ENCODE measurements around the gene NANOS3.

The NANOS3 gene

DNA sequence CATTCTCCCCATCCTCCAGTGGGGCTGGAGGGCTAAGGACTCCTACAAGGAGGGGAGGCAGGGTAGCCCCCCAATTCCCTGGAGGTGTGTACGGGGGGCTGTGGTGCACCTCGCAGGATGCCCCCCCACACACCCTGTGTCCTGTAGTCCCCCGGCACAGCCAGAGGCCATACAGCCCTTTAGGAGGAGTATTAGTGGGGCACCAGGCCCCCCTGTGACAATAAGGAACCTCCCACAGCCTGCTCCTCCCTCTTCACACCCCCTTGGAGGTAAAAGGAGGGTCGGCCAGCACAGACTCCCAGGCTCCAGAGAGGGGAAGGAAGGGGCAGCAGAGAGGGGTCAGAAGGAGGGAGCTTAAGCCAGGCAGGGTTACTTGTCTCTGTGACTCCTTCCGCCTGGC lies at the start of gene NANOS3:
Gene NANOS3, plus strand, starts transcription at position 301 of the 400 bp plus-strand sequence. CDS start 115 bp downstream, outside the sequence.
- ATAC-seq: no peak
- no peak within 1 kb of the TSS for H3K27ac Mint-ChIP-seq
- H3K36me3 Mint-ChIP-seq: peaks cover 8% of the 10 kb centered on the region
- H3K4me1 Mint-ChIP-seq: peaks cover 16% of the 10 kb centered on the region
- H3K4me3 Mint-ChIP-seq: no peak within 1 kb of the TSS
- no peaks in the 10 kb centered on the region for H3K9me3 Mint-ChIP-seq
- DNase-seq (ENCODE audit: low spot score in 2 of 2): no peak

DNA sequence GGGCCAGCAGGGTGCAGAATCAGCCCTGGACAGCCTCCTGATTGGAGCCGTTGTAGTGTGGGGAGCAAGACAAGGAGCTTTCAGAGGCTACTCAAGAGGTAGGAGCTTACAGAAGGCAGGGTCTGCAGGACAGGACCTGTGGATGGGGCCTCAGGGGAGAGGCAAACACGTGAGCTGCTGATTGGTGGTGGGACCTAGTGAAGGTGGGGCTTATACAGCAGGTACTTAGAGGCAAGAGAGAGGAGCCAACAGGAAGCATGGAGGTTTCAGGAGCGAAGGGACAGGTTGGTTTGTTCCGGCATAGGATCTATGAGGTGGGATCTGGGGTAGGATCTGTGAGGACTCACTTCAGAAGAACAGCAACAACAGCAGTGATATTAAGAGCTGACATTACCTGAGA lies 49.3 kb upstream of the NANOS3 start:
- no peak overlapping the region for H3K4me3 Mint-ChIP-seq
- no peaks in the 10 kb centered on the region for H3K9me3 Mint-ChIP-seq
- H3K4me1 Mint-ChIP-seq: peaks cover 20% of the 10 kb centered on the region
- no peak for DNase-seq (ENCODE audit: low spot score in 2 of 2)
- H3K27ac Mint-ChIP-seq: no peak overlapping the region
- ATAC-seq: no peak
- peaks cover 71% of the 10 kb centered on the region for H3K36me3 Mint-ChIP-seq

DNA sequence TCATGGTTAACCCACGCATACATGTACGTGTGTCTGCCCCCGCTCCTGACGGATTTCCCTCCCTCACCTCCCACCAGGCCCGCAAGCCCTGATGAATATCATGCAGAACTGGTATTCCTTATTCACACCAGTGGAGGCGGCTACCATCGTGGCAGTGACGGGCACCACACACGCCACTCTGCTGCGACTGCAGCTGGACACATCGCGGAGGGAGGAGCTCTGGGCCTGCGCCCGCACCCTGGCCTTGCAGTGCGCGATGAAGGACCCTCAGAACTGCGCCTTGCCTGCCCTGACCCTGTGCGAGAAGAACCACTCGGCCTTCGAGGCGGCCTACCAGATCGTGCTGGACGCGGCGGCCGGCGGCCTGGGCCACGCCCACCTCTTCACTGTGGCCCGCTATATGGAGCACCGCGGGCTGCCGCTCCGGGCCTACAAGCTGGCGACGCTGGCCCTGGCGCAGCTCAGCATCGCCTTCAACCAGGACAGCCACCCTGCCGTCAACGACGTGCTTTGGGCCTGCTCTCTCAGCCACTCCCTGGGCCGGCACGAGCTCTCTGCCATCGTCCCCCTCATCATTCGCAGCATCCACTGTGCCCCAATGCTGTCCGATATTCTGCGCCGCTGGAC lies 46.7 kb upstream of the NANOS3 start:
- DNase-seq (ENCODE audit: low spot score in 2 of 2) (no peak), ATAC-seq (no peak)
- H3K36me3 Mint-ChIP-seq: peaks cover 88% of the 10 kb centered on the region
- no peaks in the 10 kb centered on the region for H3K9me3 Mint-ChIP-seq
- no peak overlapping the region for H3K27ac Mint-ChIP-seq
- H3K4me1 Mint-ChIP-seq: peaks cover 34% of the 10 kb centered on the region
- no peak overlapping the region for H3K4me3 Mint-ChIP-seq

DNA sequence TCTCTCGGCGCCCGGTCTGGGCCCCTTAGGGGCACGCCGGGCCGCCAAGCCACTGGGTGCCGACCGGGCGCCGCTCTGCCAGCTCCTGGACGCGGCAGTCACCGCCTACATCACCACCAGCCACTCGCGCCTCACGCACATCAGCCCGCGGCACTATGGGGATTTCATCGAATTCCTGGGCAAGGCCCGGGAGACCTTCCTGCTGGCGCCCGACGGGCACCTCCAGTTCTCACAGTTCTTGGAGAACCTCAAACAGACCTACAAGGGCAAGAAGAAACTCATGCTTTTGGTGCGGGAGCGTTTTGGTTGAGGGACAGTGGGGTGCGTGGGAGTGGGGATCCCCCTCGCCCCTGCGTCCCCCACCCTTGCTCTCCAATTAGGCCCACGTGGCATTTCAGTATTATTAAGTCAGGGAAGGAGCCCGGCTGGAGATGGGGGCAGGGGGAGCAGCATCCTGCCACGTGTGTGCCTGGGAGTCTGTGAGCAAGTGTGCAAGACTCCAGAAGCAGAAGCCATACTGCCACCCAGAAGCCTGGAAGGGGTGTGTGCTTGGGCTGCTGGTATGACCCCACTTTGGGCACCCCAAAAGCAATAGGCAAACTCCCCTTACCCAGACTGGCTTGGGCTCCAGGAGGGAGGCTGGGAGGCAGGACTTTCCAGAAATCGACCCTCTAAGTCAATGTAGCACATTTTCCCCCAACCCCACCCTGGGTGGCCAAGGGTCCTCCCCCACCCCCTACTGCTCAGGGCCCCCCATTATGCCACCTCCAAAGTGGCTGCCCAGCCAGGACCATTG lies 46.0 kb upstream of the NANOS3 start:
- H3K4me3 Mint-ChIP-seq: no peak overlapping the region
- no peak overlapping the region for H3K27ac Mint-ChIP-seq
- ATAC-seq: no peak
- peaks cover 89% of the 10 kb centered on the region for H3K36me3 Mint-ChIP-seq
- H3K4me1 Mint-ChIP-seq: peaks cover 32% of the 10 kb centered on the region
- DNase-seq (ENCODE audit: low spot score in 2 of 2): no peak
- H3K9me3 Mint-ChIP-seq: no peaks in the 10 kb centered on the region

DNA sequence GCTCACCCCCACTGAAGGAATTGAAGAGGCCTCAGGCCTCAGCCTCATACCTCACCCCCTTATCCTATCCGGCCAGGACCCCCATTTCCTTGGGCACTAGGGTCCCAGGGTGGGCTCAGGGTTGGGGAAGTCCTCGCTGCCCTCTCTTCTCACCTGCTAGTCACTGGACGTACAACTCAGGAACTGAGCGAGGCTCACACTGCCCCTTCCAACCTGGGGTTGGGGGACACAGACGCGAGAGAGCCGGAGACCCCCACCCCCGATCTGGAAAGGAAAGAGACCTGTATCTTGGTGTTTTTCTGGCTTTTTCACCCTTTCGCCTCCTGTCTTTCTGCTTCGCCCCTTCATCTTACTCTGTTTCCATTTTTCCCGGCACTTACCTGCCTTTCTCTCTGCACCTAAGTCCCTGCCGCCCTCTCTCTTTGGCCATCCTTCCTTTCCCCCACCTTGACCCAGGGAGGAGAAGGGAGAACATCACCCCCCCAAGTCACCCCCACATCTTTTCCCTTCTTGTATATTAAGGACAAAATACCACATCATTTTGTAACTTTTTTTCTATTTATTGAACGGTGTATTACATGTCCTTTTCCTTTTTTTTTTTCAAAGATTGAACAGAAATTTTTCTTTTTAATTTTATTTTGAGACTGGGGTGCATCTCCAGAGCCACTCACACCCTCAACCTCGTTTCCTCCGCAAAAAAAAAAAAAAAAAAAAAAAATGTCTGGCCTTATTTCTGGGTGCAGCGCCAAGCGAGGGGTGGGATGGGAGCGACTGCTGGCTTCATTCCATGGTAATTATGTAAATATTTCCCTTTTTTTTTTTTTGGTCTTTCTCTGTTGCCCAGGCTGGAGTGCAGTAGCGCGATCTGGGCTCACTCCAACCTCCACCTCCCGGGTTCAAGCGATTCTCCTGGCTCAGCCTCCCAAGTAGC lies 45.1 kb upstream of the NANOS3 start:
- DNase-seq (ENCODE audit: low spot score in 2 of 2): no peak
- no peak overlapping the region for H3K4me3 Mint-ChIP-seq
- no peaks in the 10 kb centered on the region for H3K9me3 Mint-ChIP-seq
- peak overlapping the region; percentile 38 for H3K27ac Mint-ChIP-seq
- ATAC-seq: no peak
- H3K36me3 Mint-ChIP-seq: peaks cover 90% of the 10 kb centered on the region
- H3K4me1 Mint-ChIP-seq: peaks cover 32% of the 10 kb centered on the region

DNA sequence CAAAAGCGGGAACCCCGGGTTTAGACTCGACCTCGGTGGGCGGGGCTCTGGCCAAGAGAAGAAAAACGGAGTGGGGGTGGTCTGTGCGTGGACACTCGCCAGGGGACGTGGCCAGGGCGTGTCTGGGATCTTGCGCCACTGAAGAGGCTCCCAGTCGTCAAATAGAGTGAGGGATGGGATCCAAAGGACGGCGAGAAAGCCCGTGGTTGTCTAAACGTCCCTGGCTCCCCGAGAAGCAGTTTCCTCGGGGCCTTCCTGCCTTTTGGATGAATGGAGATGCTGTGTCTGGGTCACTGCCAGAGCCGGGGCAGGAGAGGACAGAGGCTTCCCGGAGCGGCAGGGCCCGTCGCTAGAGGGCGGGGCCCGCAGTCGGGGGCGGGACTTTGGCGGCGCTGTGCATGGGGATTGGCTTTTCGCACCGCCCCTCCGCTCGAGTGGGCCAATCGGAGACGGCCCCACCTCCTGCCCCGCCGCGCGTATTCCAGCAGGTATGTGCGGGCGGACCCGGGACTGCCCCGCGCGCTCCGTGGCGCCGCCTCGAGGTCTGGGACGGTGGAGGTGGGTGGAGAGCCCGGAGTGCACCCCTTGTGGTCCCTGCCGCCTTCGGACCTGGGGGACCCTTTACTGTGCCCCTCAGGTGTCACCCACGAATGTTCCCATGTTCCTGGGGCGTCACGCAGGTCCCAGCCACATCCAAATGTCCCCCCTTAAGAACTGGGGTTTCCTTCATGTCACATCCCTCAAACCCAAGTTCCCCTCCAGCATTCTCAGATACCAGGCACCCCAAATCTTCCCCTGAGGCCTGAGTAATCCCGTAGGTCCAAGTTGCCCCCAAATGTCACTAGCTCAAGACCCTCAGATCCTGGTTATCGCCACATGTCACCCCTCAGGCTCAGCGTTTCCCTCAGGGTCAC lies 43.3 kb upstream of the NANOS3 start:
- peak; percentile 85 to 93 for DNase-seq (ENCODE audit: low spot score in 2 of 2)
- Mint-ChIP-seq H3K36me3 (peaks cover 99% of the 10 kb centered on the region), H3K9me3 (no peaks in the 10 kb centered on the region), H3K27ac (peak overlapping the region; percentile 100), H3K4me3 (peak overlapping the region; percentile 96), H3K4me1 (peaks cover 45% of the 10 kb centered on the region)
- ATAC-seq: peak; percentile 87

DNA sequence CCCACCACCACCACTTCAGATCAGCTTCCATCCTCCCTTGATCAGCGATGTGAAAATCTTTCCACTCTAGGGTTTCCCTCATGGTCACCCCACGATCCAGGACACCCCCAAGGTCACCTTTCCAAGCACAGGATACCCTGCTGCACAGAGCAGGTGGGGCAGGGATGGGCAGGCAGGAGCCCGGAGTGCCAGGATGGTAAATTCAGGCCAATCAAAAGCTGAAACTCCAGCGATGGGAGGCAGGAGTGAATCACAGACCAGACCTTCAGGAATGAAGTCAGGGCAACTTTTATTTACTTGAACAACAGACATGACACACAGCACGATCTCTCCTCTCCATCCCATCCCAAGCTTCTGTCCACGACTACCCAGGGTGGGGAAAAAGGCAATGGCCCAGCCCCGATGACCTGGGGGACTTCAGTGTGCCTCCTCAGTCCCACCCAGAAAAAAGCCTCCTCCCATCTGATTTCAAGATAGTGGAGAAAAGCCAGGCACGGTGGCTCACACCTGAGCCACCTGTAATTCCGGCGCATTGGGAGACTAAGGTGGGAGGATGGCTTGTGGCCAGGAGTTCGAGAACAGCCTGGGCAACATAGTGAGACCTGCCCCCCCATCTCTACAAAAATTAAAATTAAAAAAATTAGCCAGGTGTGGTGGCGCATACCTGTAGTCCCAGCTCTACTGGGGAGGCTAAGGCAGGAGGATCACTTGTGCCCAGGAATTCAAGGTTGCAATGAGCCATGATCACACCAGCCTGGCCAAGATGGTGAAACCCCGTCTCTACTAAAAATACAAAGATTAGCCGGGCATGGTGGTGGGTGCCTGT lies 42.5 kb upstream of the NANOS3 start:
- Mint-ChIP-seq H3K27ac (peak overlapping the region; percentile 100), H3K4me3 (peak overlapping the region; percentile 96), H3K9me3 (no peaks in the 10 kb centered on the region), H3K4me1 (peaks cover 51% of the 10 kb centered on the region), H3K36me3 (peaks cover 99% of the 10 kb centered on the region)
- DNase-seq (ENCODE audit: low spot score in 2 of 2) (no peak), ATAC-seq (no peak)

DNA sequence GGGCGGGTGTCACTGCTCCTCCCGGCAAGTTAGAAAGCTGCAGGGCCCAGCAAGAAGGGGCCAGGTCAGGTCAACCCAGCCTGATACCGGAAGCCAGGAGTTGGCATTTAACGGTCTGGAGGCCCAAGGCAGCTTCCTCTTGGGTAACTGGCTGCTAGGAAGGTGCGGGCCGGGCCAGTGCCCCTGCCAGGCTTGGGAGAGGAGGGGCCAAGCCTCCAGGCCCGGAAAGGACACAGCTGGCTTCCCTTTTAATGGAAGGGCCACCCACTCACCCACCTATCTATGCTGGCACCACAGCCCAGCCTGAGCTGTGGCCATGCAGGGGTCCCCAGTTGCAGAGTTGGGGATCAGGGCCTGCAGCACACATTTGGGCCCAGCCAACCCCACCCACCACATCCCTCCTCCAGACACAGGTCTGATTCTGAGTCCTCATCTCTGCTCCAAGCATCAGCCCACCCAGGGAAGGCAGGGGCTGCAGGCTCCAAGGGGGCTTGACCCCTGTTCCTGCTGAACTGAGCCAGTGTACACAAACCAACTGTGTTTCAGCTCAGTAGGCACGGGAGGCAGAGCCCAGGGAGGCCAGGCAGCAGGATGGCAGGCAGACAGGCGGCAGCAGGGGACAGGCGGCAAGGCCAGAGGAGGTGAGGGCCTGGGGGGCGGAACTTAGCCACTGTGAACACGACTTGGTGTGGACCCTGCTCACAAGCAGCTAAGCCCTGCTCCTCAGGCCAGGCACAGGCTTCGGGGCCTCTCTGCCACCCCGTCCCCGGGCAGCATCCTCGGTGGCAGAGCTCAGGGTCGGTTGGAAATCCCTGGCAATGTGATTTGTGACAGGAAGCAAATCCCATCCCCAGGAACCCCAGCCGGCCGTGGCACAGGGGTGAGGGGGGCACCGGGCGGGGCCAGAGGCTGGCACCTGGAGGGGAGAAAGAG lies 40.9 kb upstream of the NANOS3 start:
- H3K4me1 Mint-ChIP-seq: peaks cover 59% of the 10 kb centered on the region
- H3K36me3 Mint-ChIP-seq: peaks cover 100% of the 10 kb centered on the region
- ATAC-seq: no peak
- H3K9me3 Mint-ChIP-seq: no peaks in the 10 kb centered on the region
- peak overlapping the region; percentile 96 for H3K4me3 Mint-ChIP-seq
- peak overlapping the region; percentile 100 for H3K27ac Mint-ChIP-seq
- peak in 1 of 2 donors; percentile 58 for DNase-seq (ENCODE audit: low spot score in 2 of 2)

DNA sequence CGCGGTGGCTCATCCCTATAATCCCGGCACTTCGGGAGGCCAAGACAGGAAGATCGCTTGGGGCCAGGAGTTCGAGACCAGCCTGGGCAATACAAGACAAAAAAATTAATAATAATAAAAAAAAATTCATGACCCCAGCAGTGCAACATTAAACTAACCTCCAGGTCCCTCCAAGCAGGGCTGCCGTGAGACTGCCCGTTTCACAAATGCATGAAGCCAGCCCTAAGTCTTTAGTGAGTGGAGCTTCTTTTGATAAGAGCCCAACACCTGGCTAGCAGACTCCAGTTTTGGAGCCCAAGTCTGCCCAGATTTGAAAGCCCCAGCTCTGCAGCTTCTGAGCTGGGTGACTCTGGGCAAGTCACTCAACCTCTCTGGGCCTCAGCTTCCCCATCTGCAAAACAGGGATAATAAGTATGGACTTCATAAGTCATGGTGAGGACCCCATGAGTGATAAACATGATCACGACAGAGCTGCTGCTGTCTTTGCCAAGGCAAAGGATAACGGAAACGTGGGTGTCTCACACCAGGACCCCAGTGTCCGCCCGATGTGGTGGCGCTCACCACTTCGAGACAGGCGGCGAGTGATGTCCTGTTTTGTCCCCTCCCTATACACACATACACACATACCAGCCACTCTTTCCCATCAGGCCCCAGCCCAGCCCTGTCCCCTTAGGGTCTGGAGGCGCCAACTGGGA lies 38.4 kb upstream of the NANOS3 start:
- DNase-seq (ENCODE audit: low spot score in 2 of 2) (no peak), ATAC-seq (no peak)
- peak overlapping the region; percentile 100 for H3K27ac Mint-ChIP-seq
- H3K4me1 Mint-ChIP-seq: peaks cover 58% of the 10 kb centered on the region
- peaks cover 100% of the 10 kb centered on the region for H3K36me3 Mint-ChIP-seq
- no peaks in the 10 kb centered on the region for H3K9me3 Mint-ChIP-seq
- H3K4me3 Mint-ChIP-seq: peak overlapping the region; percentile 96

DNA sequence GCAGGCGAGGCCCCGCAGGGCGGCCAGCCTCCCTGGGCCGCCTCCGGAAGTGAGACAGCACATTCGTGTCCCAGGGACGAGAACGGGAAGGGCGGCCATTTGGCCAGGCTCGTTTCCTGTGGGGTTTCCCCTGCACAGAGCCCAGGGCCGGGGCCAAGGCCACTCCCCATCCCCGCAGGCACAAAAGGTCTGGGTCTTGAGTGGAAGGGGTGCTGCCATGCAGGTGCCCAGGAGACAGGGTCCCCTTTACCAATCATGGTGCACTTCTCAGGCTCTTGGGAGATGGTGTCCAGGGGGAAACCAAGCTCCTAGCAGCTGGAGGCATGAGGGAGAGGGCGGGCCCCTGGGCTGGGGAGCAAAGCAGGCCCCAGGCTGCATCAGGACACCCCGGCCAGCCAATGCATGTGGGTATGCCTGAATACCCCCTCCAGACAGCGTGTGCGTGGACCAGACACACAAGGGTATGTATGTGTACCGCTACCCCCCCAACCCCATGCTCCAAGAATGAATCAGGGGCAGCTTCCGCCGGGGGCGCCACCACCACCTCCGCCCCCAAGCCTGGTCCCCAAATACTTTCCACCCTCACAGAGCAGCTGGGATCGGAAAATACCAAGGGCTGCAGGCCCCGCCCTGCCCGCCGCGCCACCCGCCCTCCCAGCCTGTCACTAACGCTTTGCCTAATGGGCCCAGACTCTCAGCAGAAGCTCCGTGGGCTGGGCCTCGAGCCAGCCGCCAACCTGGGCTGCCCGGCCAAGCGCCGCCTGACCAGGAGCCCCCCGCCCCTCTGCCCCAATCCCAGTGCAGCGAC lies 37.6 kb upstream of the NANOS3 start:
- peak; percentile 72 to 92 for DNase-seq (ENCODE audit: low spot score in 2 of 2)
- Mint-ChIP-seq H3K36me3 (peaks cover 98% of the 10 kb centered on the region), H3K4me1 (peaks cover 56% of the 10 kb centered on the region)

DNA sequence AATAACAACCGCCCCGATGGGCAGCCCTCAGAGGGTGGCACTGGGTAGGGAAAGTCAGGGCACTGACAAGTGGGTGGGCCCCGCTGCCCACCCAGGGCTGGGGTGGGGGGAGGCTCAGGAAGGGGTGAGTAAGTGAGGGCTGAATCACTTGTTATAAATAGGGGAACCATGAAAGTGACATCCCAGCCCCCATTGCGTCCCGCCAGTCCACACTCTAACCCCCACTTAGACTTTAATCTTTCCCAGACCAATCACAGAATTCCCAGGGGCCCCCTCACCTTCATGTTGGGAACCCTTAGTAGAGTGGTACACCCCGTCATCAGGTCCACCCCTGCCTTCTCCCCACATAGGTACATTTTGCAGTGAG lies 37.0 kb upstream of the NANOS3 start:
- DNase-seq (ENCODE audit: low spot score in 2 of 2) (no peak), ATAC-seq (peak; percentile 46)
- no peaks in the 10 kb centered on the region for H3K9me3 Mint-ChIP-seq
- H3K27ac Mint-ChIP-seq: peak overlapping the region; percentile 100
- H3K36me3 Mint-ChIP-seq: peaks cover 92% of the 10 kb centered on the region
- H3K4me1 Mint-ChIP-seq: peaks cover 58% of the 10 kb centered on the region
- peak overlapping the region; percentile 96 for H3K4me3 Mint-ChIP-seq

More for the DNA sequence above, 37.6 kb upstream of the NANOS3 start:
- peak; percentile 72 for ATAC-seq
- Mint-ChIP-seq H3K27ac (peak overlapping the region; percentile 100), H3K4me3 (peak overlapping the region; percentile 96), H3K9me3 (no peaks in the 10 kb centered on the region)
